Activated T-cell treated with anti-CD3 and anti-CD28 coated beads, Interleukin-2, amount 50 U/mL, for 72 hours (primary cell): ENCODE results near the gene RHOB. TPM values are rescaled to one million over a fixed set of nuclear protein-coding genes. Genes with fewer than 3 reads are reported as not detected.

Experiments
- ATAC-seq, 2 donors: fragments of 150-1000 bp; cut with Tn5 transposase; replicated peaks in 1 of 2; 2 replicates each; pipeline ENCODE4 v1.10.0; 2021; ENCODE audit warnings: moderate library complexity in 2 of 2, mild to moderate bottlenecking in 1 of 2
- DNase-seq, 2 donors: peaks; one replicate each; pipeline ENCODE4 v3.0.0; 2021 to 2022; ENCODE audit warnings: mixed read lengths in 1 of 2
- H3K27ac Mint-ChIP-seq: one replicate; pipeline ENCODE4 v1.8.0; 2022; ENCODE audit warnings: mild to moderate bottlenecking, moderate library complexity, mixed read lengths
- H3K27me3 Mint-ChIP-seq: one replicate; pipeline ENCODE4 v1.8.0; 2022; ENCODE audit warnings: low read depth, mixed read lengths
- H3K36me3 Mint-ChIP-seq, 2 donors: one replicate each; pipeline ENCODE4 v1.8.0; 2022; ENCODE audit warnings: mixed read lengths in 2 of 2, mild to moderate bottlenecking in 1 of 2; ENCODE audit not compliant: insufficient read depth in 2 of 2
- H3K4me1 Mint-ChIP-seq: one replicate; pipeline ENCODE4 v1.8.0; 2022; ENCODE audit warnings: low read depth, mixed read lengths
- H3K4me3 Mint-ChIP-seq, 2 donors: one replicate each; pipeline ENCODE4 v1.8.0; 2022; ENCODE audit warnings: mild to moderate bottlenecking in 2 of 2, mixed read lengths in 2 of 2, moderate library complexity in 2 of 2
- H3K9me3 Mint-ChIP-seq, 2 donors: one replicate each; pipeline ENCODE4 v1.8.0; 2022; ENCODE audit warnings: mixed read lengths in 2 of 2
- total RNA-seq, 2 donors: library from RNA; stranded (reverse); gene quantifications; one replicate each; pipeline ENCODE4 v1.2.3, GENCODE V29; 2022

Gene RHOB
- total RNA-seq, 2 donors from 2014 or later, result 17.5 to 44.7 TPM

DNA sequence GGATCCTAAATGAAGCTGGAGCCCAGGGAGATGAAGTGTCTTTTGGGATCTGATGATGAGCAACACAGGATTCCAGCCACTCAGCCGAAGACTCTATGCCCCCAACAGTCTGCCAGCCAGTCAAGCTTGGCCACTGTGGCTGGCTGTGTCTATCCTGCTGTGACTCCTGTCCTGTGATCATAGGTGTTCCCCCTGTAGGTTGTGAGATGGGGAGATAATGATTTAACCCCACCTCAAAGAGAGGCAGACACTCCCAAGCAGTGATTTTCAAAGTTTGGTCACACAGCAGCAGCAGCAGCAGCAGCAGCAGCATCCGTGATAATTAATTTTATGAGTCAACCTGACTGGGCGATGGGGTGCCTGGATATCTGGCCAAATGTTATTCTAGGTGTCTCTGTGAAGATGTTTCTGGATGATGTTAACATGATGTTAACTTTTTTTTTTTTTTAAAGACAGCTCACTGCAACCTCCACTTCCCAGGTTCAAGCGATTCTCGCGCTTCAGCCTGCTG is 21.4 kb upstream of the RHOB start:
- no peak overlapping the region for H3K4me3 Mint-ChIP-seq
- H3K9me3 Mint-ChIP-seq, result peaks cover 0 to 3% of the 10 kb centered on the region in 2 donors
- peaks cover 1 to 2% of the 10 kb centered on the region in 2 donors for H3K36me3 Mint-ChIP-seq
- H3K27me3 Mint-ChIP-seq, result peaks cover 6% of the 10 kb centered on the region
- DNase-seq, result no peak
- H3K27ac Mint-ChIP-seq, result peak overlapping the region; percentile 20
- peaks cover 13% of the 10 kb centered on the region for H3K4me1 Mint-ChIP-seq
- no peak for ATAC-seq

DNA sequence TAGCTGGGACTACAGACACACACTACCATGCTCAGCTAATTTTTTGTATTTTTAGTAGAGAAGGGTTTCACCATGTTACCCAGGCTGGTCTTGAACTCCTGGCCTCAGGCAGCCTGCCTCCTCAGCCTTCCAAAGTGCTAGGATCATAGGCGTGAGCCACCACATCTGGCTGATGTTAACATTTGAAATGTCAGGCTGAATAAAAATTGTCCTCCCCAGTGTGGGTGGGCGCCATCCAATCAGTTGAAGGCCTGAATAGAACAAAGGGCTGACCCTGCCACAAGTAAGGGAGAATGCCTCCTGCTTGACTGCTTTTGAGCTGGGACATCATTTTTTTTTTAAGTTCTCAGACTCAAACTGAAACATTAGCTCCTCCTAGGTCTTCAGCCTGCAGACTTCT is 21.0 kb upstream of the RHOB start:
- ATAC-seq, result no peak
- H3K4me1 Mint-ChIP-seq, result peaks cover 18% of the 10 kb centered on the region

DNA sequence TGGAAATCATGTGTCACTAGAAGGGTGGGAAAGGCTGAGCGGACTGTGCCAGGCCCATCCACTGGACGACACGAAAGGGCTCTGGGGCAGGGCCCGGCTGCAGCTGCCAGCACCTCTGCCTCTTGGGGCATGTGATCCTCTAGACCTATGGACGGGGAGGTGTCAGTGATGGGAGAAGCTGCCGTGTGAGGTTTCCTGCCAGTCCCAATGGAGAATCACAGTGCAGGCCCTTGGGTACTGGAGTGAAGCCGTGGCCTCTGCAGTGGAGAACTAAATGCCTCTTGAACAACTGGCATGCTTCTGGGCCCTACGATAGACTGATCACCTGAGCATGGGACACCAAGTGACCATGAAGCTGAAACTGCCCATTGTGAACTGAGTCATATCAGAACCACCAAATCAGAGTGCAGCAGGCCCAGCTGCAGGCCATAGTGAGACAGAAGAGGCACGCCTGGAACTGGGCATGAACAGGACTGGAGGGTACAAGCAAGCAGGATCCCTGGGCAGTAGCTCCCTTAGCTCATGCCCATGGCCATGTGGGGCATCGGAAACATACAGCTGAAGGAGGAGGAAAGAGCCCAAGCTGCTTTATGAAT is 18.8 kb upstream of the RHOB start:
- Mint-ChIP-seq H3K9me3 (peaks cover 0 to 3% of the 10 kb centered on the region in 2 donors), H3K27me3 (peaks cover 6% of the 10 kb centered on the region), H3K4me1 (peaks cover 24% of the 10 kb centered on the region), H3K4me3 (no peak overlapping the region), H3K36me3 (peaks cover 1 to 2% of the 10 kb centered on the region in 2 donors), H3K27ac (no peak overlapping the region)
- no peak for ATAC-seq
- no peak for DNase-seq

More for the DNA sequence above, 21.0 kb upstream of the RHOB start:
- Mint-ChIP-seq H3K9me3 (peaks cover 0 to 3% of the 10 kb centered on the region in 2 donors), H3K36me3 (peaks cover 1 to 2% of the 10 kb centered on the region in 2 donors), H3K27me3 (peaks cover 6% of the 10 kb centered on the region), H3K4me3 (no peak overlapping the region), H3K27ac (no peak overlapping the region)
- DNase-seq, result no peak

DNA sequence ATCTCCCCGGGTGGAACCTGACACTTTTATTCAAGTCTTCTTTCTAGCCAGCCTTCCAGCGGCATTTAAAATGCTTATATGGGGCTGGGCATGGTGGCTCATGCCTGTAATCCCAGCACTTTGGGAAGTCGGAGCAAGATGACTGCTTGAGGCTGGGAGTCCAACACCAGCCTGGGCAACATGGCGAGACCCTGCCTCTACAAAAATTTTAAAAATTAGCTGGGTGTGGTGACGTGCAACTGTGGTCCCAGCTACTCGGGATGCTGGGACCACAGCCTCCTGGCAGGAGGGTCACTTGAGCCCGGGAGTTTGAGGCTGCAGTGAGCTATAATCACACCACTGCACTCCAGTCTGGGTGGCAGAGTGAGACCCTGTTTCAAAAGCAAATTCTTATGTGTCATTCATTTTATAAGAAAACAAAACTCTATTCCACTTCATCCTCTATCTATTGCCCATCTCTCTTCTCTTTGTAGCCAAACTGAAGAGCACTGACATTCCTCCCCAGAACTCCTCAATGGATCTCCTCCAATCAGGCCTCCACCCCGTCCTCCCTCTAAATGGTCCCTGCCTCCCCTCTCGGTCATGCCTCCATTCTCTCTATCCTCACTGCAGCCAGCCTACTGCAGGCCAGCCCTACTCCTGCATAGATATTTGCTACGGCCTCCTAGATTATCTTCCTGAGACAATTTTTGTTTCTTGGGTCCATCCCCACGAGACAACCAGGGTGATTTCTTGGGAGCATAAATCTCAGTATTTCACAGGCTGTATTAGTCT is 18.0 kb upstream of the RHOB start:
- H3K4me1 Mint-ChIP-seq, result peaks cover 24% of the 10 kb centered on the region
- ATAC-seq (no peak), DNase-seq (no peak)
- no peak overlapping the region for H3K4me3 Mint-ChIP-seq
- peaks cover 0 to 3% of the 10 kb centered on the region in 2 donors for H3K9me3 Mint-ChIP-seq
- H3K36me3 Mint-ChIP-seq, result peaks cover 1 to 2% of the 10 kb centered on the region in 2 donors
- H3K27me3 Mint-ChIP-seq, result peaks cover 7% of the 10 kb centered on the region
- H3K27ac Mint-ChIP-seq, result no peak overlapping the region

DNA sequence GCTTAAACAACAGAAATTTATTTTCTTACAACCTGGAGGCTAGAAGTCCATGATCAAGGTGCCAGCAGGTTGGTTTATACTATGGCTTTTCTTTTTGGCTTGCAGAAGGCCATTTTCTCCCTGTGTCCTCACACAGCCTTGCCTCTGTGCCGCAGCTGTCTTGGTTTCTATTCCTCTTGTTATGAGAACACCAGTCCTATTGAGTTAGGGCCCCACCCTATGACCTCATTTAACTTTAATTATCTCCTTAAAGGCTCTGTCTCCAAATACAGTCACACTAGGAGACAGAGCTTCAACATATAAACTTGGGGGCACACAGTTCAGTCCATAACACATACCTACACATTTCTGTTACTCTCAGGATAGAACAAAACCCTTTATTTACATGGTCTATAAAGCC is 17.3 kb upstream of the RHOB start:
- H3K27ac Mint-ChIP-seq, result no peak overlapping the region
- ATAC-seq, result no peak
- H3K4me3 Mint-ChIP-seq, result no peak overlapping the region
- DNase-seq, result no peak
- peaks cover 1 to 2% of the 10 kb centered on the region in 2 donors for H3K36me3 Mint-ChIP-seq
- H3K27me3 Mint-ChIP-seq, result peaks cover 13% of the 10 kb centered on the region
- peaks cover 0 to 3% of the 10 kb centered on the region in 2 donors for H3K9me3 Mint-ChIP-seq
- peaks cover 23% of the 10 kb centered on the region for H3K4me1 Mint-ChIP-seq

DNA sequence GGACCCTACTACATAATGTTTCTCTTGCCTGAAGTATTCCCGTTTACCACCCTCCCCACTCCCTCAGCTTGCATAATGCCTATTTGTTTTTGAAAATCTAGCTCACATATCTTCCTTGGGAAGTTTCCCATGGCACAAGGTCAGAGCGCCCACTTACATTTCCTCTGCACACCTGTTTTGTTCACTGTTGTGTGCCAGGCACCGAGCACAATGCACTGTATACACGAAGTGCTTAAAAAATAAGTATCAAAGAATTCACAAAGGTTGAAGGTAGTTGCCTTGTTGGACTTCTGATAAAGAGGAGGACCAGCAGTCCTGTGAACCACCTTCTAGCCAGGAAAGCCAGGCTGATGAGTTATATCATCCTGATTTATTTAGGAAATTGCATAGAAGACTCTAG is 16.8 kb upstream of the RHOB start:
- Mint-ChIP-seq H3K27ac (no peak overlapping the region), H3K9me3 (peaks cover 0 to 3% of the 10 kb centered on the region in 2 donors), H3K4me1 (peaks cover 18% of the 10 kb centered on the region), H3K27me3 (peaks cover 16% of the 10 kb centered on the region), H3K36me3 (peaks cover 1 to 2% of the 10 kb centered on the region in 2 donors), H3K4me3 (no peak overlapping the region)
- DNase-seq (no peak), ATAC-seq (no peak)

DNA sequence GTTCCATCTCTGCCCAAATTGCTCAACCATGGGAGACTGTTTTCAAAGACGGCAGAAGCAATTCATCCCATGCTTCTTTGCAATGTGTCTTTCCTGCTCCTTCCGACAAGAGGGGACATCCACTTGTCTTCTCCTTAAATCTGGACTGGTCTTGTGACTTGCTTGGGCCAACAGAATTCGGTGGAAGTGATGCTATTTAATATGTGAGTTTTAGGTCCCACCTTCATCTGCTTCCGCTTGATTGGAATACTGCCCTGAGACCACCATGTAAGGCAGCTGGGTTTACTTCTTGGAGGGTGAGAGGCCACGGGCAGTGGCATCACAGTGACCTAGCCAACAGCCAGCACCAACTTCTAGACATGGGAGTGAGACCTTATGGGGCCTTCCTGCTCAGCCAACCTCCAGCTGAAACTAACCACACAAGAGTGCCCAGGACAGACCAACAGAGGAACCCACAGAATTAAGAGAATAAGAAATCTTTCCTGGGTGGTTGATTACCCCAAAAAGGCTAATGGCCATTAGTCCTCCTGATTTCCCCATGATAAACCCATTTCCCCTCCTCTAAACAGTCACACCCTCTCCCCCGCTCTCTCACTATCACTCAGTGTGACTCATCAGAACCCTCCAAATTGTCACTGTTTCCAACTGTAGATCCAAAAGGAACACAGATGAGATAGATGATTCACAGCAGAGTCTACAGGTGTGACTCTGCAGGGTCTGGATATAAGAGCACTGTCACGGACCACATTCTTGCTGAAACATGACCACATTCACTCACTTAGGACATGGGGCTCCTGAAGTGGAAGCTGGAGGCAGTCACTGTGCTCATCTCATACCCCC is 16.2 kb upstream of the RHOB start:
- peaks cover 19% of the 10 kb centered on the region for H3K27me3 Mint-ChIP-seq
- DNase-seq, result peak; percentile 28 to 40
- H3K36me3 Mint-ChIP-seq, result peaks cover 1 to 2% of the 10 kb centered on the region in 2 donors
- peak; percentile 94 to 96 for ATAC-seq
- no peak overlapping the region for H3K4me3 Mint-ChIP-seq
- H3K27ac Mint-ChIP-seq, result no peak overlapping the region
- peaks cover 13% of the 10 kb centered on the region for H3K4me1 Mint-ChIP-seq
- peaks cover 0 to 3% of the 10 kb centered on the region in 2 donors for H3K9me3 Mint-ChIP-seq

DNA sequence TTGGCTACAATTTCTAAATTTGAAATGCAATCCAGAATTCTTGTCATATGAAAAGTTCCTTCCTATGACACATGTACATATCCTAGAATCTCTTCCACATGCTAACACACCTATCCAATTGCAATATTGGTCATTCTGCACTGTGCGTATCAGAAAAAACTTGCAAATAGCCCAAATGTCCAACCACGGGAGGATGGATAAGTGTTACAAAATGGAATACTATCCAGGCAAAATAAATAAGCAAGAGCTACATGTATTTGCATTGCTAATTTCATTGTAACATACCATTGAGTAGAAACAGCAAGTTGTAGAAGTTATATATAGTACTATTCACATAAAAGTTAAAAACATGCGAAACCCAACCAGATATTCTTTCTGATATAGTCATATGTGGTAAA is 15.6 kb upstream of the RHOB start:
- Mint-ChIP-seq H3K27me3 (peaks cover 19% of the 10 kb centered on the region), H3K27ac (no peak overlapping the region), H3K9me3 (peaks cover 0 to 3% of the 10 kb centered on the region in 2 donors), H3K36me3 (peaks cover 1 to 2% of the 10 kb centered on the region in 2 donors), H3K4me1 (peaks cover 13% of the 10 kb centered on the region), H3K4me3 (no peak overlapping the region)
- DNase-seq (no peak), ATAC-seq (no peak)

DNA sequence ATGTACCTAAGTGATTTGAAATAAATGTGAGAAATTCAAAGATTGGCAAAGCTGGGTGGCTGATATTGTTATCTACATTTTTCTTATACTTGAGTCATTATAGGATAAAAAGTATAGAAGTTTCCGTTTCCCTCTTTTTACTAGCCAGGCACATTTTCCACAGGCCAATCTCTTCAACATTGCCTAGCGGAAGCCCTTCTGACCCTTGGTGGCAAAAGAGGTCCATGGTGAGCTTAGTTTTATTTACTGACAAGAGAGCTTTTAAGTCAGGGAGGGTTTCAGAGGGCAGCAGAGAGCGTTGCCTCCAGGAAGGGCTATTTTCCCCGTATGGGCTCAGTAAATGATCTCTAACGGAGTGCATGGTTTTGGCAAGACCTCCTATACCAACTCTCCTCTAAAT is 15.1 kb upstream of the RHOB start:
- Mint-ChIP-seq H3K36me3 (peaks cover 1 to 2% of the 10 kb centered on the region in 2 donors), H3K27me3 (peaks cover 19% of the 10 kb centered on the region), H3K9me3 (peaks cover 0 to 3% of the 10 kb centered on the region in 2 donors), H3K4me1 (peaks cover 13% of the 10 kb centered on the region), H3K4me3 (no peak overlapping the region), H3K27ac (no peak overlapping the region)
- DNase-seq (no peak), ATAC-seq (no peak)

DNA sequence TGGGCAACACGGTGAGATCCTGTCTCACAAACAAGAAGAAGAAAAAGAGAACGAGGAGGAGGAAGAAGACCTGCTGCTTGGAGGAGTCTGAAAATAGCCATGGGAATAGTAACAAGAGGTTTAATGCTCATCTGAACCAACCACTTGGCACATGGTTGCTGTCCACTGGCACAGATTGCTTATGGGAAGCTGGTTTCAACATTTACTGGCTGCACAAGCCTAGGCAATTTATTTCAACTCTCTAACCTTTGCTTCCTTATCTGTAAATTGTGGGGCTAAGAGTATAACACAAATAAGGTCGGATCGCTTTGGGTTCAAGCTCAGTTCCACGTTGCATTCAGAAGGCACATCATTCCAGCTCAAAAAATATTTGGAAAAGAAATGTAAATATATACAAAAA is 14.2 kb upstream of the RHOB start:
- Mint-ChIP-seq H3K36me3 (no peaks in the 10 kb centered on the region), H3K9me3 (no peaks in the 10 kb centered on the region), H3K4me1 (peaks cover 13% of the 10 kb centered on the region), H3K4me3 (no peak overlapping the region), H3K27ac (no peak overlapping the region), H3K27me3 (peaks cover 19% of the 10 kb centered on the region)
- ATAC-seq (no peak), DNase-seq (no peak)

DNA sequence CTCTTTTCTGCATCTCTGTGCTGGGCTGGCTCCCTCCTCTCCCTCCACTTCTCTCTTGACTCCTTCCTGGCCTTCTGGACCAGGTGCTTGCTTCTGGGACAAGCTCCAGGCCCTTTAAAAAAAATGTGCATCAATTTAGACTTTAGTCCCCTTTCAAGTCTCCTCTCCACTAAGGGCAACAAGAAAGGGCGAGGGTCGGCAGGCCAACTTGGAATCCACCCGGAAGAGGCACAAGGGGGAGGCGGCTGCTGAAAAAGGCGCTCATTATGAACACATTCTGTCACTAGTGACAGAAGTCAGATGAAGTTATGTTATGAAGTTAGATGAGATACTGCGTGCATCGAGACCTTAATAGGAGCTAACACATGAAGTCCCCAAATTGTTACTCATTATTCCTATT is 13.6 kb upstream of the RHOB start:
- no peak for ATAC-seq
- no peak for DNase-seq
- no peaks in the 10 kb centered on the region for H3K36me3 Mint-ChIP-seq
- H3K27ac Mint-ChIP-seq, result no peak overlapping the region
- H3K9me3 Mint-ChIP-seq, result no peaks in the 10 kb centered on the region
- peaks cover 24% of the 10 kb centered on the region for H3K27me3 Mint-ChIP-seq
- H3K4me3 Mint-ChIP-seq, result no peak overlapping the region
- H3K4me1 Mint-ChIP-seq, result peaks cover 13% of the 10 kb centered on the region

DNA sequence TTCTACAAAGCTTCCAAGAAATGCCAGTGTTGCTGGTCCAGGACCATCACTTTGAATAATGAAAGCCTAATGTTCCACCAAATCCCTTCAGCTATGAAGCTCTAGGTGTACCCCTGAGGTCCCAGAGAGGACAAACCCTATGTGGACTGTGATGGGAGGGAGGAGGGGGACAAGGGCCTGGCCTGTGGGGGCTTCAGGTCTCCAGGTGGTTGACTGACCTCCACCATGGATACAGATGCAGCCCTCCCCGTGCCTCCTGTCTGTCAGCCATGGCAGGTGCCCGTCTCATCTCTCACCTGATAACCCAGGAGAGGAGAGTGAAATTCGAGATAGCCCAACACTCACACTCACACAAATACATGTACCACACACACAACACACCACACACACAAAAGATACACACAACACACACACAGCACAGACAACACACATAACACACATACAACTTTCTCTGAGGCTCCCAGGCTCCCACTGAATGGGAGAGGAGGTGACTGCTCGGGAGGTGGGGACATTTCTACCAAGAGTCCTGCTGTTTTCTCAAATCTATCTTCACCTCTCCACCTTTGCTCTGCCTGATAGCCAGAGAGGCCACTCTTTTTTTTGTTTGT is 12.8 kb upstream of the RHOB start:
- Mint-ChIP-seq H3K4me1 (peaks cover 13% of the 10 kb centered on the region), H3K27me3 (peaks cover 32% of the 10 kb centered on the region), H3K27ac (no peak overlapping the region), H3K4me3 (no peak overlapping the region), H3K36me3 (no peaks in the 10 kb centered on the region), H3K9me3 (no peaks in the 10 kb centered on the region)
- ATAC-seq (no peak), DNase-seq (no peak)
